Testis (tissue), 3 donors: ENCODE measurements around the gene SEC61B. TPM values are rescaled to one million over a fixed set of nuclear protein-coding genes. Genes with fewer than 3 reads are reported as not detected.

Experiments
- DNase-seq: peaks from one replicate; pipeline ENCODE4 v3.0.0-alpha.2; 2019
- H3K27ac ChIP-seq, 2 donors: fragments of 200-600 bp; sonication (generic); one replicate each; pipeline ENCODE4 v1.5.1; 2019
- H3K27me3 ChIP-seq: fragments of 200-600 bp; sonication (generic); one replicate; pipeline ENCODE4 v1.5.1; 2019
- H3K36me3 ChIP-seq: fragments of 200-600 bp; sonication (generic); one replicate; pipeline ENCODE4 v1.5.1; 2017; ENCODE audit warnings: low read depth; ENCODE audit errors: missing control alignments
- H3K4me1 ChIP-seq: fragments of 200-600 bp; sonication (generic); one replicate; pipeline ENCODE4 v1.5.1; 2019
- H3K4me3 ChIP-seq, 2 donors: fragments of 200-600 bp; sonication (generic); one replicate each; pipeline ENCODE4 v1.5.1; 2017 to 2019
- H3K9me3 ChIP-seq: fragments of 200-600 bp; sonication (generic); one replicate; pipeline ENCODE4 v1.5.1; 2017
- POLR2A ChIP-seq: fragments of 450-650 bp; IDR thresholded peaks from one replicate; pipeline ENCODE4 v1.6.1; 2017; ENCODE audit warnings: antibody characterized with exemption, mild to moderate bottlenecking, moderate library complexity
- WGBS, 2 donors: methylation state at CpG; one replicate each; pipeline ENCODE4 v1.1.5; 2018; 5-methylcytosine and 5-hydroxymethylcytosine counted together
- intact Hi-C: fragments of 100-400 bp; cut with DNase I; formaldehyde crosslinking; loops from one replicate; pipeline ENCODE4 v1.15.1; 2023; ENCODE audit warnings: low total_unique reads
- polyA plus RNA-seq: library from polyadenylated mRNA; stranded (reverse); fragments of 350-450 nt; fragmentation: Illumina TruSeq; extraction: RNeasy Lipid Tissue Mini Kit (QIAGEN cat#74804); gene quantifications from one replicate; pipeline ENCODE4 v1.2.3, GENCODE V29; 2014; ENCODE audit warnings: low read depth, low replicate concordance; ENCODE audit not compliant: insufficient read depth
- total RNA-seq, 2 donors: library from RNA; depleted of rRNA; stranded (reverse); fragments of >200 nt; gene quantifications; one replicate each; pipeline ENCODE4 v1.2.3, GENCODE V29; 2016
- TF ChIP-seq, protein P1 (sequence below), 3 experiments: fragments of 450-650 bp in 2 of 3; fragments of 200-600 bp in 1 of 3; sonication (generic) in 1 of 3; IDR thresholded peaks; one replicate each; pipeline ENCODE4 v1.5.1; 2016 to 2019; ENCODE audit warnings: antibody characterized with exemption in 3 of 3, mild to moderate bottlenecking in 2 of 3, moderate library complexity in 1 of 3

SEC61B gene
- total and polyA plus RNA-seq, 3 donors from 2014 or later, result 78.3 to 145 (median 91.7) TPM

DNA sequence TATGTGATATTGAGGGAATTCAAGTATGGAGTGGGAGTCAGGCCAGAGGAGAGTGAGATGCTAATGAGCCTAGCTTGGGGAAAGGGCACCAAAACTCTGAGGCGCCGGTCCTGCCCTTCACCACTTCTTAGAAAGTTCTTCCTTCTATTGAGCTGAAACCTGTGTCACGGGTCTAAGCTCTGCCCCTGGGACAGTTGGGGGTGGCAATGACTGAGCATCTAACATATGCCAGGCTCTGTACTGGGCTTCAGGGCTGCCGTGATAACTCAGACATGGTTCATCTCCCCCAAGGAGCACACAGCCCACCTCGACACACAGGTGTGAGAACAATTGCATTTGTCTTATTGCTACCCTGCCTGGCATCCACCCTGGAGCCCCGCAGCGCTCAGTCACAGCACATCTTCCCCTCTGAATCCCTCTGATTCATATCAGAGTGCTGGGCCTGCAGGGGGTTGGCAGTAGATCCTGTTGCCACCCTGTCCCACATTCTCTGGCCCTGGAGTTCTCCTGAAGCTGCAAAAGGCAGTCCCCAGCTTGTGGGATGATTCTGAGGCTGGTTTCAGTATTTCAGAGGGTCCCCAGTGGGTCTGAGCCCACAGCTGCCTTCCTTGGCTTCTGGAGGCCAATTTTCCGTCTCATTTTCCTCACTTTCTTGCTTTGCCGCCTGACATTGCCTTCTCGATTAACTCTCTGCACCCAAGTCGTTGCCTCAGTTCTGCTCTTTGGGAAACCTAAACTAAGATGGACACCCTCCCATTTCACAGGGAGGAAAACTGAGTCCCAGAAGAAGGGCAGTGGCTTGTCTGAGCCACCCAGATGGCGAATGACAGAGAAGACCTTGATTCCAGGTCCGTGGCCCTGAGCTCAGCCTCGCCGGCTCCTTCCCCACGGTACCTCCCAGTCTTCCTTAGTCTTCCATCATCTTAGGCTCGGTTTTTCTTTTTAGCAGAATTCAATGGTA lies 42.9 kb upstream of the SEC61B start:
- no peaks in the 10 kb centered on the region for H3K36me3 ChIP-seq
- no peak overlapping the region for H3K27ac ChIP-seq
- 91 to 92% methylated on average over 17 of the region's 17 CpGs for WGBS, 2 donors
- H3K9me3 ChIP-seq, result no peaks in the 10 kb centered on the region
- no peaks in the 10 kb centered on the region for H3K4me1 ChIP-seq
- no peak for DNase-seq
- H3K27me3 ChIP-seq, result no peaks in the 10 kb centered on the region
- no peak overlapping the region for H3K4me3 ChIP-seq
- intact Hi-C loops, result no loop called here
- TF ChIP-seq POLR2A, result no peak
- TF ChIP-seq, protein P1, sequence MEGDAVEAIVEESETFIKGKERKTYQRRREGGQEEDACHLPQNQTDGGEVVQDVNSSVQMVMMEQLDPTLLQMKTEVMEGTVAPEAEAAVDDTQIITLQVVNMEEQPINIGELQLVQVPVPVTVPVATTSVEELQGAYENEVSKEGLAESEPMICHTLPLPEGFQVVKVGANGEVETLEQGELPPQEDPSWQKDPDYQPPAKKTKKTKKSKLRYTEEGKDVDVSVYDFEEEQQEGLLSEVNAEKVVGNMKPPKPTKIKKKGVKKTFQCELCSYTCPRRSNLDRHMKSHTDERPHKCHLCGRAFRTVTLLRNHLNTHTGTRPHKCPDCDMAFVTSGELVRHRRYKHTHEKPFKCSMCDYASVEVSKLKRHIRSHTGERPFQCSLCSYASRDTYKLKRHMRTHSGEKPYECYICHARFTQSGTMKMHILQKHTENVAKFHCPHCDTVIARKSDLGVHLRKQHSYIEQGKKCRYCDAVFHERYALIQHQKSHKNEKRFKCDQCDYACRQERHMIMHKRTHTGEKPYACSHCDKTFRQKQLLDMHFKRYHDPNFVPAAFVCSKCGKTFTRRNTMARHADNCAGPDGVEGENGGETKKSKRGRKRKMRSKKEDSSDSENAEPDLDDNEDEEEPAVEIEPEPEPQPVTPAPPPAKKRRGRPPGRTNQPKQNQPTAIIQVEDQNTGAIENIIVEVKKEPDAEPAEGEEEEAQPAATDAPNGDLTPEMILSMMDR (IDR thresholded peaks at IDR 0.05), result no peak

DNA sequence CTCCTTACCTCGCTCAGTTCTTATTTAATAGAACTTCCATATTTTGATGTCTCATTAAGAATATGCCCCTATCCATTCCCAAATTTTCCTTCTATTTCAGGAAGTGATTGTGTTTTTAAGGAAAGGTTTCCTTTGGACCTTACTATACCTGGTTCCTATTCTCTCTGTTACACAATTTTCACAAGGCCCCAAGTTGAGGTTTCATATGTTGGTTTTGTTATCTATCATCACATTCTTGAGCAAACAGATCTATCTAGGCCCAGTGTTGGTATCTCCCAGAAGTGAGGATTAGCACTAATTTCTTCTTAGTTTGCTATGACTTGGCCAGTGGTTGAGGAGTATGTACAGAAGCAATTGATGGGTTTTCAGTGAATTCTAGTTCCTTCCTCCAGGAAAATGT lies 41.9 kb upstream of the SEC61B start:
- no peak overlapping the region for H3K4me3 ChIP-seq
- no peaks in the 10 kb centered on the region for H3K36me3 ChIP-seq
- DNase-seq, result no peak
- TF ChIP-seq, protein P1 (IDR thresholded peaks at IDR 0.05), result no peak
- no peak for TF ChIP-seq POLR2A
- H3K27ac ChIP-seq, result no peak overlapping the region
- no peaks in the 10 kb centered on the region for H3K9me3 ChIP-seq
- WGBS, 2 donors, result 79 to 94% methylated on average over 1 of the region's 1 CpG
- no peaks in the 10 kb centered on the region for H3K27me3 ChIP-seq
- intact Hi-C loops, result no loop called here
- no peaks in the 10 kb centered on the region for H3K4me1 ChIP-seq

DNA sequence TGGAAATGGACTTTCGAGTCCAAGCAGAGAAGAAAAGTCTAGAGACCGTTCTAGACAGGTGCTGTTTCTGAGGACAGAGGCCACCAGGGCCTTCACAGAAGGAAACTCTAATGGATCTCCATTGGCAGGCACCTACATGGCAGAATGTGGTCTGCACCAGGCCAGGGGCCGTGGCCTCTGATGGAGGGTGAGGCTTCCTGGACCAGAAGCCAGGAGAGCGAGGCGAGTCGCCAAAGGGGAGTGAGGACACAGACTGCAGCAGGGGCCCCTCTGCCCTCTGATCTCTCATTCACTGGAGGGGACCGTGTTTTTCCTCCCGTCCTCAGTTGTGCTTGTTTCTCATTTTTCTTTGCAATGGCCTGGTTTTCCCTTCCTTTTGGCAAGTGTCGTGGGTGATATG lies 41.4 kb upstream of the SEC61B start:
- Histone ChIP-seq H3K27me3 (no peaks in the 10 kb centered on the region), H3K4me1 (no peaks in the 10 kb centered on the region), H3K4me3 (no peak overlapping the region), H3K36me3 (no peaks in the 10 kb centered on the region), H3K9me3 (no peaks in the 10 kb centered on the region), H3K27ac (no peak overlapping the region)
- no peak for TF ChIP-seq POLR2A
- TF ChIP-seq, protein P1 (IDR thresholded peaks at IDR 0.05), result no peak
- intact Hi-C loops, result no loop called here
- WGBS, 2 donors, result 87 to 89% methylated on average over 9 of the region's 9 CpGs
- DNase-seq, result no peak

DNA sequence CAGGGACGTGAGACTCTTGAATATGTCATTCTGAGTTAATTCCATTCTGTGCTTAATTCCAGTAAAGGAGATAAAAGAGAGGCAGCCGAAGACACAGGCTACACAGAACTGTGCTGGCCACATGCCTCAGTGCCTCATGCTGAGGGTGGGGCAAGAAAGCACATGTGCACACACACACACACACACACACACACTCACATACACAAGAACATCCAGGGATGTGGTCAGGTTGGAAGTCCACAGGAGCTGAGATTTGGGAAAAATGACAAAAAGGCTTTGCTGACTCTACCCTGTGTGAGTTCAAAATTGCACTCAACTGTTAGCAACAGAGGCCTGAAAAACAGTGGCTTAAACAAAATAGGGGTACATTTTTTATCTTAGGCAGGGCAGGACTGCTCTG lies 40.9 kb upstream of the SEC61B start:
- Histone ChIP-seq H3K4me1 (no peaks in the 10 kb centered on the region), H3K27me3 (no peaks in the 10 kb centered on the region), H3K27ac (no peak overlapping the region), H3K36me3 (no peaks in the 10 kb centered on the region), H3K9me3 (no peaks in the 10 kb centered on the region), H3K4me3 (no peak overlapping the region)
- 73 to 83% methylated on average over 2 of the region's 2 CpGs for WGBS, 2 donors
- no peak for DNase-seq
- TF ChIP-seq, protein P1 (IDR thresholded peaks at IDR 0.05), result no peak
- TF ChIP-seq POLR2A, result no peak
- intact Hi-C loops, result no loop called here
